Upper lobe of left lung (tissue), 6 donors: ENCODE measurements around the gene PEX11B. TPM values are rescaled to one million over a fixed set of nuclear protein-coding genes. Genes with fewer than 3 reads are reported as not detected.
"Not testable (repeated sequence)": the region's sequence is repeated elsewhere in the genome, so short reads cannot be mapped to it uniquely, and the experiment has no call there.

Source experiments
- ATAC-seq, 2 donors: fragments of 200-7000 bp; cut with Tn5 transposase; one replicate each; pipeline ENCODE4 v1.9.1; 2022; ENCODE audit warnings: mild to moderate bottlenecking in 2 of 2, moderate library complexity in 2 of 2; ENCODE audit not compliant: low FRiP score in 2 of 2
- DNase-seq, 2 donors: peaks; one replicate each; pipeline ENCODE4 v3.0.0-alpha.2; 2019 to 2020
- H3K27ac ChIP-seq, 4 donors: fragments of 200-600 bp; sonication (generic); one replicate each; pipeline ENCODE4 v1.5.1; 2016 to 2019
- H3K27me3 ChIP-seq, 4 donors: fragments of 200-600 bp; sonication (generic); one replicate each; pipeline ENCODE4 v1.5.1; 2017 to 2019
- H3K36me3 ChIP-seq, 4 donors: fragments of 200-600 bp; sonication (generic); one replicate each; pipeline ENCODE4 v1.5.1; 2016 to 2019
- H3K4me1 ChIP-seq, 4 donors: fragments of 200-600 bp; sonication (generic); one replicate each; pipeline ENCODE4 v1.5.1; 2018 to 2019
- H3K4me3 ChIP-seq, 4 donors: fragments of 200-600 bp; sonication (generic); one replicate each; pipeline ENCODE4 v1.5.1; 2017 to 2019; ENCODE audit warnings: mild to moderate bottlenecking in 2 of 4, moderate library complexity in 1 of 4
- H3K9me3 ChIP-seq, 4 donors: fragments of 200-600 bp; sonication (generic); one replicate each; pipeline ENCODE4 v1.5.1; 2018 to 2019
- CTCF ChIP-seq, 6 experiments: fragments of 450-650 bp in 4 of 6; fragments of 200-600 bp in 2 of 6; sonication (generic) in 2 of 6; IDR thresholded peaks; one replicate each; pipeline ENCODE4 v1.5.1; 2016 to 2019; ENCODE audit warnings: antibody characterized with exemption in 6 of 6
- EP300 ChIP-seq, 4 donors: sonication (generic); formaldehyde crosslinking; IDR thresholded peaks; one replicate each; pipeline ENCODE4 v1.5.1; 2017; ENCODE audit warnings: antibody characterized with exemption in 4 of 4, control low read depth in 2 of 4
- POLR2A ChIP-seq, 4 donors: fragments of 450-650 bp; IDR thresholded peaks; one replicate each; pipeline ENCODE4 v1.5.1; 2016 to 2017; ENCODE audit warnings: antibody characterized with exemption in 4 of 4, mild to moderate bottlenecking in 2 of 4
- POLR2AphosphoS5 ChIP-seq, 2 donors: sonication (generic); formaldehyde crosslinking; IDR thresholded peaks; one replicate each; pipeline ENCODE4 v1.5.1; 2017; ENCODE audit warnings: antibody characterized with exemption in 2 of 2
- WGBS, 2 donors: methylation state at CpG; one replicate each; pipeline ENCODE4 v1.1.5; 2017 to 2018; 5-methylcytosine and 5-hydroxymethylcytosine counted together
- total RNA-seq, 6 donors: library from RNA; depleted of rRNA in 4 of 6; stranded (reverse); fragments of >200 nt in 4 of 6; gene quantifications; one replicate each; pipeline versions ENCODE4 v1.1.0 to v1.2.1, GENCODE V29; 2016 to 2021
- donor health status: DM: no; HTN: no; CAD: no; lungs with moderate emphysema.
- donor health status: DM: no; HTN: yes; CAD: no; lungs with severe emphysema.

PEX11B gene
- total RNA-seq, 6 donors from 2014 or later: 15.2 to 29.5 (median 26.9) TPM

- TF ChIP-seq POLR2AphosphoS5 (IDR thresholded peaks at IDR 0.05): no peak
These were observed 8.2 kb upstream of the PEX11B start for GRCh38 chr1:145926686-145927062.

GRCh38 chr1:145922266-145922665 lies 3.7 kb upstream of the PEX11B start:
- peaks cover 24 to 35% (median 28%) of the 10 kb centered on the region in 4 donors for H3K4me1 ChIP-seq
- ATAC-seq: no peak
- no peak for TF ChIP-seq EP300 (IDR thresholded peaks at IDR 0.05)
- H3K27me3 ChIP-seq: no peaks in the 10 kb centered on the region
- WGBS, 2 donors: 70 to 74% methylated on average over 2 of the region's 2 CpGs
- no peak for DNase-seq
- no peak overlapping the region for H3K27ac ChIP-seq
- no peak overlapping the region for H3K4me3 ChIP-seq
- no peaks in the 10 kb centered on the region for H3K9me3 ChIP-seq
- peaks cover 0 to 20% (median 6%) of the 10 kb centered on the region in 4 donors for H3K36me3 ChIP-seq

More at GRCh38 chr1:145926686-145927062, 8.2 kb upstream of the PEX11B start:
- no peaks in the 10 kb centered on the region for H3K9me3 ChIP-seq
- no peaks in the 10 kb centered on the region for H3K27me3 ChIP-seq
- peak overlapping the region; percentile 87 to 97 (median 95) for H3K27ac ChIP-seq
- ATAC-seq: peak; percentile 2 to 3
- peaks cover 0 to 20% (median 6%) of the 10 kb centered on the region in 4 donors for H3K36me3 ChIP-seq
- 6% methylated on average over 19 of the region's 19 CpGs for WGBS, 2 donors
- H3K4me3 ChIP-seq: peak overlapping the region; percentile 53 to 70 (median 66)
- peaks cover 10 to 22% (median 19%) of the 10 kb centered on the region in 4 donors for H3K4me1 ChIP-seq
- no peak for DNase-seq

GRCh38 chr1:145920297-145920696 lies 1.8 kb upstream of the PEX11B start:
- not testable (repeated sequence) for H3K9me3 ChIP-seq, H3K27me3 ChIP-seq, H3K27ac ChIP-seq, H3K4me3 ChIP-seq, DNase-seq, ATAC-seq
- peaks cover 0 to 25% (median 1%) of the 10 kb centered on the region in 4 donors for H3K36me3 ChIP-seq
- 94 to 100% methylated on average over 1 to 3 of the region's 4 CpGs for WGBS, 2 donors
- H3K4me1 ChIP-seq: peaks cover 20 to 28% (median 24%) of the 10 kb centered on the region in 4 donors

- peak overlapping the region; percentile 70 to 88 (median 80) for H3K4me3 ChIP-seq
- no peaks in the 10 kb centered on the region for H3K27me3 ChIP-seq
- H3K36me3 ChIP-seq: peaks cover 0 to 34% (median 5%) of the 10 kb centered on the region in 4 donors
- DNase-seq (peak; percentile 88), ATAC-seq (peak; percentile 59 to 76)
- peak overlapping the region; percentile 85 to 95 (median 87) for H3K27ac ChIP-seq
- no peaks in the 10 kb centered on the region for H3K9me3 ChIP-seq
- H3K4me1 ChIP-seq: peaks cover 20 to 28% (median 24%) of the 10 kb centered on the region in 4 donors
- TF ChIP-seq POLR2A (IDR thresholded peaks at IDR 0.05) (peak in 2 of 4 donors; percentile 3 to 21), CTCF (IDR thresholded peaks at IDR 0.05) (no peak)
- WGBS, 2 donors: 2 to 6% methylated on average over 15 to 32 of the region's 33 CpGs
These were observed 749 bp upstream of the PEX11B start for GRCh38 chr1:145918992-145919939.

GRCh38 chr1:145917595-145917994 lies 922 bp downstream of the PEX11B start:
- peak overlapping the region; percentile 70 to 88 (median 80) for H3K4me3 ChIP-seq
- no peak for DNase-seq
- no peak for ATAC-seq
- no peaks in the 10 kb centered on the region for H3K9me3 ChIP-seq
- no peaks in the 10 kb centered on the region for H3K27me3 ChIP-seq
- 80 to 84% methylated on average over 5 of the region's 5 CpGs for whole genome bisulfite sequencing, 2 donors
- no peak for TF ChIP-seq CTCF (IDR thresholded peaks at IDR 0.05)
- no peak for TF ChIP-seq POLR2AphosphoS5 (IDR thresholded peaks at IDR 0.05)
- no peak for TF ChIP-seq EP300 (IDR thresholded peaks at IDR 0.05)
- TF ChIP-seq POLR2A (IDR thresholded peaks at IDR 0.05): no peak
- peak overlapping the region; percentile 85 to 95 (median 87) for H3K27ac ChIP-seq
- H3K36me3 ChIP-seq: peaks cover 0 to 28% (median 7%) of the 10 kb centered on the region in 4 donors
- peaks cover 20 to 28% (median 24%) of the 10 kb centered on the region in 4 donors for H3K4me1 ChIP-seq

GRCh38 chr1:145916745-145917144 lies 1.8 kb downstream of the PEX11B start:
- Histone ChIP-seq H3K9me3 (no peaks in the 10 kb centered on the region), H3K36me3 (peaks cover 6 to 36% (median 12%) of the 10 kb centered on the region in 4 donors), H3K27me3 (no peaks in the 10 kb centered on the region), H3K4me1 (peaks cover 20 to 28% (median 24%) of the 10 kb centered on the region in 4 donors), H3K4me3 (no peak overlapping the region), H3K27ac (peak overlapping the region in 1 of 4 donors; percentile 87)
- no peak for TF ChIP-seq POLR2A (IDR thresholded peaks at IDR 0.05)
- no peak for TF ChIP-seq CTCF (IDR thresholded peaks at IDR 0.05)
- no peak for TF ChIP-seq POLR2AphosphoS5 (IDR thresholded peaks at IDR 0.05)
- no peak for ATAC-seq
- 84 to 89% methylated on average over 5 of the region's 5 CpGs for WGBS, 2 donors
- DNase-seq: no peak
